Hepatocyte (in vitro differentiated cells): ENCODE measurements around the gene XYLB.

ENCODE experiments used
- EZH2 ChIP-seq: fragments of 200-600 bp; sonication (generic); IDR thresholded peaks from 2 replicates; pipeline ENCODE4 v1.6.1; 2016; ENCODE audit warnings: antibody characterized with exemption, mild to moderate bottlenecking, borderline replicate concordance
- EZH2phosphoT487 ChIP-seq: fragments of 200-600 bp; sonication (generic); IDR thresholded peaks from one replicate; pipeline ENCODE4 v1.6.1; 2018; ENCODE audit warnings: antibody characterized with exemption, mild to moderate bottlenecking, low read depth, moderate library complexity; ENCODE audit not compliant: unreplicated experiment, severe bottlenecking
- TF ChIP-seq, protein P1 (sequence below): fragments of 200-600 bp; sonication (generic); IDR thresholded peaks from 2 replicates; pipeline ENCODE4 v1.5.1; 2016; ENCODE audit warnings: antibody characterized with exemption, mild to moderate bottlenecking; ENCODE audit not compliant: poor library complexity

DNA sequence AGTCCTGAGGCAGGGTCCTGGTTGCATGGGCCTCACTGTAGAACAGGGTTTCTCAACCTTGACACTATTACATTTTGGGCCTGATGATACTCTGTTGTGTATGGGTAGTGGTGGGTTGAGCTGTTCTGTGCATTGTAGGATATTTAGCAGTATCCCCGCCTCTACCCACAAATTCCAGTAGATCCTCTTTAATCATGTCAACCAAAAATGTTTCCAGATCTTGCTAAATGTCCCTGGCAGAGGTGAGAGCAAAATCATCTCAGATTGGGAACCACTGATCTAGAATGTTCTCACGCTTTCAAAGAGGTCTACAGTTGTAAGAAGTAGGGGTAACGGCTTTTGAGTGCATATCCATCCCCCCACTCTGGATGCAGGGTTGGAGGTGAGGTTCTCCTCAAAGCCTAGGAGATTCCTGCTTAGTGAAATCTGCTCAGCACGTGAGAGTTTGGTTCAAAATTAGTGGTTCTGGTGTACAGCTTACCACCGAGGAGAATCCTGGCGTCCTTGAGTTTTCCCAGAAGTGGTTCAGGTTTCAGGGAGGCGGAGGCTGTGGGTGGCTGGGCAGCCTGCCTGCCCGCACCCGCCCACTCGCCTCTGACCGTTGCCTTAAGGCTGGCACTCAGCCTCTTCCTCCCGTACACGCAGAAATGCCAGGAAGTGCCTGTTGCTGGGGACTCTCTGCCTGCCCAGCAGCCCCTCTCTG lies 112.4 kb downstream of the XYLB start:
- TF ChIP-seq, protein P1, sequence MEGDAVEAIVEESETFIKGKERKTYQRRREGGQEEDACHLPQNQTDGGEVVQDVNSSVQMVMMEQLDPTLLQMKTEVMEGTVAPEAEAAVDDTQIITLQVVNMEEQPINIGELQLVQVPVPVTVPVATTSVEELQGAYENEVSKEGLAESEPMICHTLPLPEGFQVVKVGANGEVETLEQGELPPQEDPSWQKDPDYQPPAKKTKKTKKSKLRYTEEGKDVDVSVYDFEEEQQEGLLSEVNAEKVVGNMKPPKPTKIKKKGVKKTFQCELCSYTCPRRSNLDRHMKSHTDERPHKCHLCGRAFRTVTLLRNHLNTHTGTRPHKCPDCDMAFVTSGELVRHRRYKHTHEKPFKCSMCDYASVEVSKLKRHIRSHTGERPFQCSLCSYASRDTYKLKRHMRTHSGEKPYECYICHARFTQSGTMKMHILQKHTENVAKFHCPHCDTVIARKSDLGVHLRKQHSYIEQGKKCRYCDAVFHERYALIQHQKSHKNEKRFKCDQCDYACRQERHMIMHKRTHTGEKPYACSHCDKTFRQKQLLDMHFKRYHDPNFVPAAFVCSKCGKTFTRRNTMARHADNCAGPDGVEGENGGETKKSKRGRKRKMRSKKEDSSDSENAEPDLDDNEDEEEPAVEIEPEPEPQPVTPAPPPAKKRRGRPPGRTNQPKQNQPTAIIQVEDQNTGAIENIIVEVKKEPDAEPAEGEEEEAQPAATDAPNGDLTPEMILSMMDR = no peak
- TF ChIP-seq EZH2 (no peak), EZH2phosphoT487 (no peak)
